HepG2 (cell line): ENCODE data around the gene MTHFD2. TPM values are rescaled to one million over a fixed set of nuclear protein-coding genes. Genes with fewer than 3 reads are reported as not detected.

ENCODE experiments used
- ATAC-seq: fragments of 200-7000 bp; cut with Tn5 transposase; 3 replicates; pipeline ENCODE4 v1.9.1; 2020; ENCODE audit warnings: mild to moderate bottlenecking, moderate library complexity
- BruUV-seq: library from RNA; stranded (reverse); fragments of 400-500 nt; replicated peaks from 2 replicates; lab custom pipeline; 2021; lab: Mats Ljungman, UMichigan
- CTCF ChIA-PET: fragments of 300-600 bp; formaldehyde crosslinking; extraction: SDS; loops from one replicate; lab custom pipeline; 2021; ENCODE audit warnings: low total read pairs, inconsistent platforms, low intra/inter-chr PET ratio; lab: Yijun Ruan, JAX
- POLR2A ChIA-PET: fragments of 350-600 bp; sonication (Branson Sonifier 250); formaldehyde crosslinking; loops from one replicate; lab custom pipeline; 2020; ENCODE audit warnings: antibody characterized with exemption, inconsistent platforms; lab: Yijun Ruan, JAX
- DNase-seq: peaks from one replicate; pipeline ENCODE4 v3.0.0-alpha.2; 2015; ENCODE audit warnings: low spot score
- FAIRE-seq: peaks from 3 replicates; lab custom pipeline; 2011; peaks lifted over from hg19 to GRCh38; lab: Jason Lieb, UNC
- H2AFZ ChIP-seq: one replicate; pipeline ENCODE4 v1.6.1; 2011; ENCODE audit warnings: low read length, inconsistent platforms
- H3K27ac ChIP-seq: fragments of 300-600 bp; 3 replicates; pipeline ENCODE4 v1.8.0; 2011; ENCODE audit warnings: mixed run types, mild to moderate bottlenecking, mixed read lengths, low read length, inconsistent platforms; ENCODE audit not compliant: insufficient read depth; ENCODE audit errors: extremely low read length
- H3K27me3 ChIP-seq, 2 experiments: fragments of 200-600 bp in 1 of 2; 2 replicates in 1 of 2; 3 replicates in 1 of 2; pipeline versions ENCODE4 v1.6.0 to v1.8.0; 2011; ENCODE audit warnings: low read length in 2 of 2, mild to moderate bottlenecking in 2 of 2, moderate library complexity in 2 of 2, inconsistent platforms in 1 of 2; ENCODE audit not compliant: insufficient read depth in 2 of 2, control insufficient read depth in 1 of 2
- H3K36me3 ChIP-seq, 2 experiments: fragments of 200-600 bp in 1 of 2; replicated peaks in 1 of 2; 2 replicates in 1 of 2; 3 replicates in 1 of 2; pipeline versions ENCODE4 v1.5.1 to v1.8.0; 2011; ENCODE audit warnings: low read length in 2 of 2, inconsistent platforms in 1 of 2; ENCODE audit not compliant: insufficient read depth in 2 of 2, control insufficient read depth in 1 of 2
- H3K4me1 ChIP-seq: 2 replicates; pipeline ENCODE4 v1.5.1; 2012; ENCODE audit warnings: low read length, inconsistent platforms; ENCODE audit not compliant: insufficient read depth
- H3K4me2 ChIP-seq: 2 replicates; pipeline ENCODE4 v1.6.0; 2011; ENCODE audit warnings: low read depth, low read length, inconsistent platforms
- H3K4me3 ChIP-seq, 3 experiments: fragments of 200-600 bp in 1 of 3; sonication (generic), shearing (Covaris generic) in 1 of 3; replicated peaks in 1 of 3; 2 replicates each; pipeline ENCODE4 v1.5.1; 2011 to 2016; ENCODE audit warnings: low read length in 3 of 3, inconsistent platforms in 2 of 3, low read depth in 2 of 3, mild to moderate bottlenecking in 2 of 3, control low read depth in 1 of 3, mixed read lengths in 1 of 3; ENCODE audit not compliant: insufficient read depth in 1 of 3
- H3K79me2 ChIP-seq: one replicate; pipeline ENCODE4 v1.6.1; 2011; ENCODE audit warnings: low read length, inconsistent platforms; ENCODE audit not compliant: insufficient read depth
- H3K9ac ChIP-seq: 2 replicates; pipeline ENCODE4 v1.6.0; 2011; ENCODE audit warnings: mild to moderate bottlenecking, low read depth, low read length, inconsistent platforms; ENCODE audit not compliant: insufficient read depth
- H3K9me3 ChIP-seq: 2 replicates; pipeline ENCODE4 v1.5.1; 2012; ENCODE audit warnings: mild to moderate bottlenecking, low read length
- H4K20me1 ChIP-seq: 2 replicates; pipeline ENCODE4 v1.6.0; 2011; ENCODE audit warnings: inconsistent platforms, mild to moderate bottlenecking, low read length, moderate library complexity; ENCODE audit not compliant: insufficient read depth
- ATF7 ChIP-seq, 2 experiments: fragments of 450-650 bp in 1 of 2; sonication (generic) in 1 of 2; formaldehyde crosslinking in 1 of 2; IDR thresholded peaks; 2 replicates each; pipeline versions ENCODE4 v1.4.0 to v1.6.1; 2016 to 2020; ENCODE audit warnings: antibody characterized with exemption in 1 of 2, mild to moderate bottlenecking in 1 of 2, missing genetic modification reagents in 1 of 2
- CC2D1A ChIP-seq: sonication (generic); formaldehyde crosslinking; IDR thresholded peaks from 2 replicates; pipeline ENCODE4 v1.8.1; 2023; ENCODE audit warnings: mild to moderate bottlenecking, missing genetic modification reagents
- MZF1 ChIP-seq: sonication (generic); formaldehyde crosslinking; IDR thresholded peaks from 2 replicates; pipeline ENCODE4 v1.8.1; 2023; ENCODE audit warnings: mild to moderate bottlenecking, missing genetic modification reagents, borderline replicate concordance
- NFRKB ChIP-seq: fragments of 450-650 bp; IDR thresholded peaks from 2 replicates; pipeline ENCODE4 v1.6.1; 2017
- PRDM4 ChIP-seq: sonication (generic); formaldehyde crosslinking; IDR thresholded peaks from 2 replicates; pipeline ENCODE4 v1.9.0; 2021; ENCODE audit warnings: missing genetic modification reagents, borderline replicate concordance
- RAD51 ChIP-seq: fragments of 450-650 bp; IDR thresholded peaks from 2 replicates; pipeline ENCODE4 v1.6.1; 2016; ENCODE audit warnings: borderline replicate concordance
- YY1 ChIP-seq: IDR thresholded peaks from 2 replicates; pipeline ENCODE4 v1.6.1; 2011; ENCODE audit warnings: low read length, low read depth, moderate library complexity, mild to moderate bottlenecking; ENCODE audit not compliant: insufficient read depth, insufficient replicate concordance
- ZNF136 ChIP-seq: sonication (generic); formaldehyde crosslinking; IDR thresholded peaks from 2 replicates; pipeline ENCODE4 v1.8.1; 2022; ENCODE audit warnings: low read depth, mild to moderate bottlenecking, moderate library complexity, missing genetic modification reagents
- ZNF563 ChIP-seq: sonication (generic); formaldehyde crosslinking; IDR thresholded peaks from 2 replicates; pipeline ENCODE4 v1.8.0; 2022; ENCODE audit warnings: mild to moderate bottlenecking, moderate library complexity, missing genetic modification reagents
- ZNF678 ChIP-seq: sonication (generic); formaldehyde crosslinking; IDR thresholded peaks from 2 replicates; pipeline ENCODE4 v1.4.0; 2020; ENCODE audit warnings: mild to moderate bottlenecking, missing genetic modification reagents
- ZNF709 ChIP-seq: sonication (generic); formaldehyde crosslinking; IDR thresholded peaks from 2 replicates; pipeline ENCODE4 v1.5.0; 2020; ENCODE audit warnings: mild to moderate bottlenecking, missing genetic modification reagents
- WGBS: methylation state at CpG from one replicate; pipeline ENCODE4 v1.1.6; 2017; ENCODE audit warnings: low lambda C conversion rate; 5-methylcytosine and 5-hydroxymethylcytosine counted together
- in situ Hi-C: cut with HindIII; loops from 2 replicates; pipeline ENCODE4 v1.10.0; 2017; ENCODE audit warnings: low pct_unique_long_range_greater_than_20kb; ENCODE audit not compliant: extremely low pct_ligation_motif_present
- intact Hi-C: fragments of 100-400 bp; cut with micrococcal nuclease; formaldehyde crosslinking; loops from one replicate; pipeline ENCODE4 v1.10.0; 2022; ENCODE audit not compliant: unreplicated experiment
- polyA plus RNA-seq, 8 experiments: library from polyadenylated mRNA; depleted of rRNA in 3 of 8; stranded (reverse) in 7 of 8; unstranded in 1 of 8; fragments of >200 nt; fragmentation: Illumina TruSeq in 4 of 8; extraction: Trizol in 4 of 8; gene quantifications; 2 replicates each; pipeline versions ENCODE4 v1.2.1 to v1.2.3, GENCODE V29; 2011 to 2016; ENCODE audit warnings: low read depth in 4 of 8, missing spikeins in 1 of 8, mixed read lengths in 1 of 8; ENCODE audit not compliant: insufficient read depth in 1 of 8
- total RNA-seq, 5 experiments: library from RNA; depleted of rRNA; stranded (reverse); fragments of >200 nt; fragmentation: Illumina TruSeq; extraction: Trizol; gene quantifications; 2 replicates each; pipeline ENCODE4 v1.2.3, GENCODE V29; 2016; ENCODE audit warnings: low read depth in 1 of 5
- TF ChIP-seq, protein P1 (sequence below): sonication (generic); formaldehyde crosslinking; conservative IDR thresholded peaks from 2 replicates; pipeline ENCODE4 v1.8.0; 2022; ENCODE audit warnings: low read depth, missing genetic modification reagents
- TF ChIP-seq, protein P2 (sequence below): sonication (generic); formaldehyde crosslinking; IDR thresholded peaks from 2 replicates; pipeline ENCODE4 v1.4.0; 2020; ENCODE audit warnings: missing genetic modification reagents

MTHFD2 gene
- total and polyA plus RNA-seq, 2 of the 13 experiments (the other 11 are each of a cell fraction or from before 2014, with no cell fraction given): 188 to 269 TPM

GRCh38 chr2:74259733-74260132 is 61.3 kb downstream of the MTHFD2 start:
- in situ Hi-C loops: loop anchor here (5.0 kb wide), 1 partner anchor 78 kb away; no protein-coding TSS in a partner anchor
- FAIRE-seq (no peak), ATAC-seq (no peak)
- WGBS: 25% methylated on average over 4 of the region's 4 CpGs
- Histone ChIP-seq H4K20me1 (no peaks in the 10 kb centered on the region), H3K4me1 (peaks cover 9% of the 10 kb centered on the region; the same call in 1 of the 2 replicates), H3K79me2 (no peaks in the 10 kb centered on the region), H3K9me3 (no peaks in the 10 kb centered on the region), H3K4me2 (no peak overlapping the region), H3K36me3 (no peaks in the 10 kb centered on the region), H3K27me3 (peaks cover 3 to 22% of the 10 kb centered on the region in 2 experiments; a peak in 3 of 5 replicates)
- POLR2A ChIA-PET: no interaction called here
- intact Hi-C loops: no loop called here
- TF ChIP-seq, protein P1, sequence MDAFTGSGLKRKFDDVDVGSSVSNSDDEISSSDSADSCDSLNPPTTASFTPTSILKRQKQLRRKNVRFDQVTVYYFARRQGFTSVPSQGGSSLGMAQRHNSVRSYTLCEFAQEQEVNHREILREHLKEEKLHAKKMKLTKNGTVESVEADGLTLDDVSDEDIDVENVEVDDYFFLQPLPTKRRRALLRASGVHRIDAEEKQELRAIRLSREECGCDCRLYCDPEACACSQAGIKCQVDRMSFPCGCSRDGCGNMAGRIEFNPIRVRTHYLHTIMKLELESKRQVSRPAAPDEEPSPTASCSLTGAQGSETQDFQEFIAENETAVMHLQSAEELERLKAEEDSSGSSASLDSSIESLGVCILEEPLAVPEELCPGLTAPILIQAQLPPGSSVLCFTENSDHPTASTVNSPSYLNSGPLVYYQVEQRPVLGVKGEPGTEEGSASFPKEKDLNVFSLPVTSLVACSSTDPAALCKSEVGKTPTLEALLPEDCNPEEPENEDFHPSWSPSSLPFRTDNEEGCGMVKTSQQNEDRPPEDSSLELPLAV (CRISPR knock-in tag): no peak
- TF ChIP-seq, protein P2, sequence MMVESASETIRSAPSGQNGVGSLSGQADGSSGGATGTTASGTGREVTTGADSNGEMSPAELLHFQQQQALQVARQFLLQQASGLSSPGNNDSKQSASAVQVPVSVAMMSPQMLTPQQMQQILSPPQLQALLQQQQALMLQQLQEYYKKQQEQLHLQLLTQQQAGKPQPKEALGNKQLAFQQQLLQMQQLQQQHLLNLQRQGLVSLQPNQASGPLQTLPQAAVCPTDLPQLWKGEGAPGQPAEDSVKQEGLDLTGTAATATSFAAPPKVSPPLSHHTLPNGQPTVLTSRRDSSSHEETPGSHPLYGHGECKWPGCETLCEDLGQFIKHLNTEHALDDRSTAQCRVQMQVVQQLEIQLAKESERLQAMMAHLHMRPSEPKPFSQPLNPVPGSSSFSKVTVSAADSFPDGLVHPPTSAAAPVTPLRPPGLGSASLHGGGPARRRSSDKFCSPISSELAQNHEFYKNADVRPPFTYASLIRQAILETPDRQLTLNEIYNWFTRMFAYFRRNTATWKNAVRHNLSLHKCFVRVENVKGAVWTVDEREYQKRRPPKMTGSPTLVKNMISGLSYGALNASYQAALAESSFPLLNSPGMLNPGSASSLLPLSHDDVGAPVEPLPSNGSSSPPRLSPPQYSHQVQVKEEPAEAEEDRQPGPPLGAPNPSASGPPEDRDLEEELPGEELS: no peak
- TF ChIP-seq NFRKB (no peak), ZNF136 (no peak), CC2D1A (CRISPR knock-in tag) (no peak), ZNF563 (CRISPR knock-in tag) (no peak), MZF1 (no peak), RAD51 (no peak), ATF7 (IDR thresholded peaks at IDR 0.05) (no peak), ATF7 (CRISPR knock-in tag; IDR thresholded peaks at IDR 0.05) (no peak), PRDM4 (CRISPR knock-in tag) (no peak), YY1 (no peak), ZNF709 (CRISPR knock-in tag) (no peak), ZNF678 (CRISPR knock-in tag) (no peak)
- TF ChIP-seq, all 625 proteins: peak for 0
- no peak overlapping the region for H3K4me3 ChIP-seq
- no peak for DNase-seq
- CTCF ChIA-PET: no interaction called here
- no peak overlapping the region for H3K27ac ChIP-seq
- no TSS peak for BruUV-seq
- H3K9ac ChIP-seq: no peak overlapping the region
- H2AFZ ChIP-seq: no peak overlapping the region
